ENCODE measurements around the gene RAB11FIP4. TPM values are rescaled to one million over a fixed set of nuclear protein-coding genes. Genes with fewer than 3 reads are reported as not detected.

RAB11FIP4 gene
- total RNA-seq, 1 donor from 2014 or later: 103 TPM

DNA sequence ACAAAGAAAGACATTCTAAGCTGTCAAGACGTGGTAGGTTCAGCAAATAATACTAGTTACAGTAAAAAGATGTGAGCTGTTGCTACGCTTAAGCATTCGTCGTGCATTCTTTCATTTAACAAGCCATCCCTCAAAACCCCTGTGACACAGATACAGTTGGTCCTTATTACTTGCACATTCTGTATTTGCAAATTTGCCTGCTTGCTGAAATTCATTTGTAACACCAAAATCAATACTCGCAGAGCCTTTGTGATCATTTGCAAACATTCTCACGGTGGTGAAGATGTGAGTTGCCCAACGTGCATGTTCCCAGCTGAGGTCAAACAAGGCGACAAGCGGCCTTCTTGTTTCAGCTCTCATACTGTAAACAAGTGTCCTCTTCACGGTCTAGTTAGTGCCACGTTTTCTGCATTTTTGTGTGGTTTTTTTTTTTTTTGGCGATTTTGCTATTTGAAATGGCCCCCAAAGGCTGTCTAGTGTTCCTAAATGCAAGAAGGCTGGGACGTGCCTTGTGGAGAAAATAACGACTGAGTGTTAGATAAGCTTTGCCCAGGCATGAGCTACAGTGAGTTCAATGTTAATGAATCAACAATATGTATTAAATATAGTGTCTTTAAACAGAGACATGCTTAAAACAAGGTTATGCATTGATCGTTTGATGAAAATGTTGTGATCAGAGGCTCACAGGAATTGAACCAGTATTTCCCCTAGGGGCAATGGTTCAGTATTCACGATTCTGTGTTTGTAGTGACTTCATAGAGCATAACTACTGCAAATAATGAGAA lies 84.1 kb downstream of the RAB11FIP4 start:
- H3K27ac Mint-ChIP-seq (ENCODE audit: unreplicated experiment): no peak overlapping the region
- peaks cover 6% of the 10 kb centered on the region for H3K27me3 Mint-ChIP-seq (ENCODE audit: unreplicated experiment)
- peaks cover 8% of the 10 kb centered on the region for H3K36me3 Mint-ChIP-seq (ENCODE audit: unreplicated experiment)
- peaks cover 12% of the 10 kb centered on the region for H3K4me1 Mint-ChIP-seq (ENCODE audit: low read depth, unreplicated experiment)
- H3K9me3 Mint-ChIP-seq (ENCODE audit: unreplicated experiment): peaks cover 4% of the 10 kb centered on the region
- no peak overlapping the region for H3K4me3 Mint-ChIP-seq (ENCODE audit: unreplicated experiment)
- DNase-seq: no peak
- TF ChIP-seq, protein P1, sequence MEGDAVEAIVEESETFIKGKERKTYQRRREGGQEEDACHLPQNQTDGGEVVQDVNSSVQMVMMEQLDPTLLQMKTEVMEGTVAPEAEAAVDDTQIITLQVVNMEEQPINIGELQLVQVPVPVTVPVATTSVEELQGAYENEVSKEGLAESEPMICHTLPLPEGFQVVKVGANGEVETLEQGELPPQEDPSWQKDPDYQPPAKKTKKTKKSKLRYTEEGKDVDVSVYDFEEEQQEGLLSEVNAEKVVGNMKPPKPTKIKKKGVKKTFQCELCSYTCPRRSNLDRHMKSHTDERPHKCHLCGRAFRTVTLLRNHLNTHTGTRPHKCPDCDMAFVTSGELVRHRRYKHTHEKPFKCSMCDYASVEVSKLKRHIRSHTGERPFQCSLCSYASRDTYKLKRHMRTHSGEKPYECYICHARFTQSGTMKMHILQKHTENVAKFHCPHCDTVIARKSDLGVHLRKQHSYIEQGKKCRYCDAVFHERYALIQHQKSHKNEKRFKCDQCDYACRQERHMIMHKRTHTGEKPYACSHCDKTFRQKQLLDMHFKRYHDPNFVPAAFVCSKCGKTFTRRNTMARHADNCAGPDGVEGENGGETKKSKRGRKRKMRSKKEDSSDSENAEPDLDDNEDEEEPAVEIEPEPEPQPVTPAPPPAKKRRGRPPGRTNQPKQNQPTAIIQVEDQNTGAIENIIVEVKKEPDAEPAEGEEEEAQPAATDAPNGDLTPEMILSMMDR (IDR thresholded peaks at IDR 0.05; ENCODE audit: partially characterized antibody, unreplicated experiment): no peak

GRCh38 chr17:31476525-31477416 lies 85.3 kb downstream of the RAB11FIP4 start:
- DNase-seq: no peak
- Mint-ChIP-seq H3K9me3 (ENCODE audit: unreplicated experiment) (peaks cover 4% of the 10 kb centered on the region), H3K27ac (ENCODE audit: unreplicated experiment) (no peak overlapping the region), H3K27me3 (ENCODE audit: unreplicated experiment) (peaks cover 6% of the 10 kb centered on the region), H3K4me1 (ENCODE audit: low read depth, unreplicated experiment) (peaks cover 12% of the 10 kb centered on the region), H3K36me3 (ENCODE audit: unreplicated experiment) (peaks cover 8% of the 10 kb centered on the region), H3K4me3 (ENCODE audit: unreplicated experiment) (no peak overlapping the region)
- TF ChIP-seq, protein P1 (IDR thresholded peaks at IDR 0.05; ENCODE audit: partially characterized antibody, unreplicated experiment): no peak

DNA sequence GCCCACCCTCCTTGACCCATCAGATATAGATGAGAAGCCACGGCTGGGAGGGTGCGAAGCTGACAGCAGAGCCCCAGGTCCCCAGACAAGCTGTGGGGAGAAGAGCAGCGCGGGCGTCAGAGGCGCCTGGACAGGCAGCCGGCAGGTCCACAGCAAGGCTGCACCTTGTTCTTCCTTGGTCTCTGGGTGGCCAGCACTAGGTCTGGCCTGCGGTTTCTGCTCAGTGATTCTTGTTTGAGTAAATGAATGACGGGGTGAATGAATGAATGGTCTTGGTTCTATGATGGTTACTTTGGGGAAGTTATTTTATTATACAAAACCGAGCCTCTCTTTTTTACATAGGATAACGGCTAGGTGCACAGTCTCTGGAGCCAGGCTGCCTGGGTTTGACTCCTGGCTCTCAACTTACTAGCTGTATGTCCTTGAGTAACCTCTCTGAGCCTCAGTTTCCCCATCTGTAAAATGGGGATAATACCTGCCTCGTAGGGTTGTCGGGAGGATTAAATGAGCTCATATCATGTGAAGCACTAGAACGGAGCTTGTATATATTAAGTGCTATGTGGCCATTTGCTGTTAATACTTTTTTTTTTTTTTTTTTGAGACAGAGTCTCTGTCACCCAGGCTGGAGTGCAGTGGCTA lies 86.1 kb downstream of the RAB11FIP4 start:
- TF ChIP-seq, protein P1 (IDR thresholded peaks at IDR 0.05; ENCODE audit: partially characterized antibody, unreplicated experiment): no peak
- Mint-ChIP-seq H3K36me3 (ENCODE audit: unreplicated experiment) (peaks cover 5% of the 10 kb centered on the region), H3K27ac (ENCODE audit: unreplicated experiment) (no peak overlapping the region), H3K4me3 (ENCODE audit: unreplicated experiment) (no peak overlapping the region), H3K4me1 (ENCODE audit: low read depth, unreplicated experiment) (peaks cover 12% of the 10 kb centered on the region), H3K27me3 (ENCODE audit: unreplicated experiment) (peaks cover 6% of the 10 kb centered on the region), H3K9me3 (ENCODE audit: unreplicated experiment) (peaks cover 1% of the 10 kb centered on the region)
- DNase-seq: no peak

DNA sequence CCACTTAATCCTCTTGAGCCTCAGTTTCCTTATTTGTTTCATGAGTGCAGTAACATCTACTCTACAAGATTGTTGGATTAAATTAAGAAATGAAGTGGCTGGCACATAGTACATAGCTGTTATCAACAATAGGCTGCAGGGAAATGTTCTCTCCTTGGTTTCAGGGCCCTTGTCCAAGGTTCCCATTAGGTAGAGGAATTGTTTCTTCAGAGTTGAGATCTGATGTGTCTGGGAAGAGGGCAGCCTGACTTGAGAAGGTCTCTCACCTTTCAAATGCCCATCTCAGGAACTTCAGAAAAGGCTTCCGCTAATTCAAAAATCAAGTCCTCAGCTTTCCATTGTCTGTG lies 87.6 kb downstream of the RAB11FIP4 start:
- Mint-ChIP-seq H3K4me1 (ENCODE audit: low read depth, unreplicated experiment) (peaks cover 12% of the 10 kb centered on the region), H3K36me3 (ENCODE audit: unreplicated experiment) (no peaks in the 10 kb centered on the region), H3K27ac (ENCODE audit: unreplicated experiment) (no peak overlapping the region), H3K27me3 (ENCODE audit: unreplicated experiment) (peaks cover 3% of the 10 kb centered on the region), H3K9me3 (ENCODE audit: unreplicated experiment) (peaks cover 1% of the 10 kb centered on the region), H3K4me3 (ENCODE audit: unreplicated experiment) (no peak overlapping the region)
- TF ChIP-seq, protein P1 (IDR thresholded peaks at IDR 0.05; ENCODE audit: partially characterized antibody, unreplicated experiment): no peak
- DNase-seq: no peak

Measured in glutamatergic neuron (in vitro differentiated cells).